Measurements from ENCODE around the gene AHDC1.
"Not testable (repeated sequence)": the region's sequence is repeated elsewhere in the genome, so short reads cannot be mapped to it uniquely, and the experiment has no call there.

The AHDC1 gene

DNA sequence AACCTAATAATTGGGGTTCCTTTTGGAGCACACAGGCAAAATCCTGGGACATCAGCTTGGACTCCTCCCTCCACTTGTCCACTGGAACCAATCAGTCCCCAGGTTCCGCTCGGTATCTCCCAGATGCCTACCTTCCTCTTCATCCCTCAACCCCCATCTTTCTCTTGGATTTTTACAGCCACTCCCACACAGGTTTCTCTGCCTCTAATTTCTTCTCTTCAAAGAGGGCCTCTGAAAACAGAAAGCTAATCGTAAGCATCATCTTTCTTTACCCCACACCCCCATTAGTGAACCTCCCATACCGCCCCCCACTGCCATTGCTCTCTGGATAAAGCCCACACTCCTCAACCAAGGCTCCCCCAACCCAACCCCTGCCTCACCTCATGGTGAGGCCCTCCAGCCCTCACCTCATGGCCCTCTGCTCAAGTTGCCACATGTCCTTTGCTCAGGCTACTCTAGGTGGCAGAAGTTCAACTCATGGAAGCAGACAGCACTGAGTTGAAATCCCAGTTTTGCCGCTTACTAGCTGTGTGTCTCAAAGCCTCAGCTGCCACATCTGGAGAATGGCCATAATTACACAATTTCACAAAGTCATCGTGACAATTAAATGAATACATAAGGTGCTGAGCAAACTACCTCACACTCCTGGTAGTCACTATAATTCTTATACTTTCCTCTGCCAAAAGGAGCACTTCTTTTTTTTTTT is 95.8 kb downstream of the AHDC1 start:
- no peak for DNase-seq

DNA sequence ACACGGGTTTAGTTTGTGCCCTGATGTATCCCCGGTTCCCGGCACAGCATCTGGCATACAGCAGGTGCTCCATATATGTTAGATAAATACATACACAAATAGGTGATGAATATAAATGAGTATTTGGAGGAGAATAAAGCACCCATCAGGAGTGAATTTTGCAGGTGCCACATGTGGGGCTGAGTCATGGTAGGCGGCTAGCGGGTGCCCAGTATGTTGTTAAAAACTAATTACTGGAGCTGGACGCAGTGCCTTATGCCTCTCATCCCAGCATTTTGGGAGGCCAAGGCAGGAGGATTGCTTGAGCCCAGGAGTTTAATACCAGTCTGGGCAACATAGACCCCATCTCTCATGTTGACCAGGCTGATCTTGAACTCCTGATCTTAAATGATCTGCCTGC is 97.2 kb downstream of the AHDC1 start:
- no peak for DNase-seq

DNA sequence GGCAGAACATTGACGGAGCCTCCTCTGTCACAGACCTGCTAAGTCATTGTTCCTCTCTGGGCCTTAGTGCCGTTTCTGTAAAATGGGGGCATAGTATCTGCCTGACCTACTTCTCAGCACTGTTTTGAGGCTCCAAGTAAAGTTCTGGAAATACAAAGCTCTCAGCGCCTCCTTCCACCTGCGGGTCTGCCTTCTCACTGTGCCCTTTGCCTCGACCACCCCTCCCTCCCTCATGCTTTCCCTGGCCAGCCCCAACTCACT is 98.6 kb downstream of the AHDC1 start:
- DNase-seq, result no peak

DNA sequence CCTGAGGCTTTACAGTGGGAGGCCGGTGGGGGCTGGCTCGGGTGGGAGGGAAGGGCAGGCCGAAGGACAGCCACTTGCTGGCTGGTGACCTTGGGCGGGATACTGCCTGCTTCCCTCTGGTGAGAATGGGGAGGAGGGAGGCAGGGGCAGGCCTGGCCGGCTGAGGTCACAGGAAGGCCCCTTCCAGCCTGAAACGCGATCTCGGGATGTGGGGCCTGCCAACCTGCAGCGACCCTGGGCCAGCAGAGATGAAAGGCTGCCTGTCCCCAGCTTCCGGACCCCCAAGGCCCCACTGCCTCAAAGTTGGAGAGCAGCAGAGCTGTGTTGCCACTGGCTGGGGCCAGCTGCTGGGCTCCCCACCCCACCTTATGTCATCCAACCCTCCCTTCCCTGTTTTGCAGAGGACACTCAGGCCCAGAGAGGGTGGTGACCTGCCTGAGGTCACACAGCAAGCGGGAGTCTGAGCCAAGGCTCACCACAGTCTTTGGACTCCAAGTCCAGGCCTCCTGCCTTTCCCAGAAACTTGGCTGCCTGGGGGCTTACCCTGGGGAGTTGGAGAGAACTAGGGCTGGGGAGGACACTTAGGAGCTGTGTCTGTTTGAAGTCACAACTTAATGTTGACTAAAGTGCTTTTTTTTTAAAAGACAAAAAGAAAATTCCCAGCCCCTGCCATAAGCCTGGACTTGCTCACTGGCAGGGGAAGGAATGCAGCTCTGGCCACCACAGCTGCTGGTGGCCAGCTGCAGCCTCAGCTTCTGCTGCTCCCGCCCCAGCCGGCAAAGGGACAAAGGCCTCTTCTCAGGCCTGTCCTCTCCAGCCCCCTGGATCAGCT is 99.1 kb downstream of the AHDC1 start:
- DNase-seq, result no peak

DNA sequence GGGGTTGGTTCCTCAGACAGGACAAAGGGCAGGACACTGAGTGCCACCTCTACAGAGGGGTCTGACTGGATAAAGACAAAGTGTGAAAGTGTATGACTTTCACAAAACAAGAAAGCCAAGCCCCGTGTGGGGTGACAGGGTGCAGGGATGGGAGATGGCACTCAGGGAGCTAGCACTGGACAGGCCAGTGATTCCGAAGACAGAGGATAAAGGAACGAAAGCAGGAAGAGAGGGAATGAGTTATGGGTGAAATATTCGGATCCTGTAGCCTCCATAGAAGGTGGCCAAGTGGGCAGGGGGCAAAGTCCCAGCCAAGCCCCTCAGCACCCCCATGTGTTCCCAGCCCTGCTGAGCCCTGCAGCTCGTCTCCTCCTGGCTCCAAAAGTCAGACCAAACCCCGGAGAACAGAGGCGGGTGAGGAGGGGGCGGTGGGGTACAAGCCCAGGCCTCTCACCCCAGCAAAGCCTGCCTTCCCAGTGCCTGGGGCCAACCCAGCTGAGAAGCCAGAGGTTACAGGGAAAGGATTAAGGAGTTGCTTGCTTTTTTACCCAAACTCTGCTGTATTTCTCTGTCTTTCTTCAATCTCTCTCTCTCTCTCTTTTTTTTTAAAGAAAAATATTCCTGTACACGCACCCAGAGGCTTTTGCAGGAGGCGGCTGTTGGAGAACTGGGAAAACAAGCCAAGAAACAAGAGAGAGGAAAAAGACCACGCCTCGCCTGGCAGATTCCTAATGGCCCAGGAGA is 99.9 kb downstream of the AHDC1 start:
- no peak for DNase-seq

DNA sequence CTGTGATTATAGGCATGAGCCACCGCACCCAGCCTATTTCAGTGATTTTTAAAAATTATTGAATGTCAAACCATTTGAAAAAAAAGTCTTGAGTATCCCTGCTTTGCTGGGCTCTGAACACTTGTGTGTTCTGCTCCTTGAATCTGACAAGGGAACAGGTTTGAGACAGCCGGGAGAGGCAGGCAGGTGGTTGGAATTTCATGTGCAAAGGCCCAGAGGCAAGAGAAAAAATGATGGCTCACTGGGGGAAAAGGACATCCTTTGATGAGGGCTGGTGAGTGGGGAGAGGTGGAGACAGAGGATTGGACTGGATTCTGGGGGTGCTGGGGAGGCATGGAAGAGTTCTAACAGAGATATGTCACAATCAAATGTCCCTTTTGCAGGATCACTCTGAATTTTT is 100.9 kb downstream of the AHDC1 start:
- DNase-seq, result no peak

DNA sequence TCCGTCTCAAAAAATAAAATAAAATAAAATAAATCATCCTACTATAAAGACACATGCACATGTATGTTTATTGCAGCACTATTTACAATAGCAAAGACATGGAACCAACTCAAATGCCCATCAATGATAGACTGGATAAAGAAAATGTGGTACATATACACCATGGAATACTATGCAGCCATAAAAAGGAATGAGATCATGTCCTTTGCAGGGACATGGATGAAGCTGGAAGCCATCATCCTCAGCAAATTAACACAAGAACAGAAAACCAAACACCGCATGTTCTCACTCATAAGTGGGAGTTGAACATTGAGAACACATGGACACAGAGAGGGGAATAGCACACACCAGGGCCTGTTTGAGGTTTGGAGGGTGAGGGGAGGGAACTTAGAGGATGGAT is 102.8 kb downstream of the AHDC1 start:
- DNase-seq, result not testable (repeated sequence)

DNA sequence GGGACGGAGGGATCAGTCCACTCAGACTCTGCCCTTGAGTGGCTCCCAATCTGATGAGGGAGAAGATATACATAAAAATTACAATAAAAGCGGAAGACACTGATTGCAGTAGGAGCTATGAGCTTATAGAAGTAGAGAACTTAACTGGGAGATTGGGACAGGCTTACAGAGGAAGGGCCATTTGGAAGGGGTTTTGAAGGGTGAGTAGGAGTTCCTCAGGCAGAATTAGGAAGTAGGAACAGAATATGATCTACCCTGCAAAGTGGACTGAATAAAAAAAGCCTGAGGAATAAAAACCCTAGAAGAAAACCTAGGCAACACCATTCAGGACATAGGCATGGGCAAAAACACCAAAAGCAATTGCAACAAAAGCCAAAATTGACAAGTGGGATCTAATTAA is 104.8 kb downstream of the AHDC1 start:
- DNase-seq, result no peak

DNA sequence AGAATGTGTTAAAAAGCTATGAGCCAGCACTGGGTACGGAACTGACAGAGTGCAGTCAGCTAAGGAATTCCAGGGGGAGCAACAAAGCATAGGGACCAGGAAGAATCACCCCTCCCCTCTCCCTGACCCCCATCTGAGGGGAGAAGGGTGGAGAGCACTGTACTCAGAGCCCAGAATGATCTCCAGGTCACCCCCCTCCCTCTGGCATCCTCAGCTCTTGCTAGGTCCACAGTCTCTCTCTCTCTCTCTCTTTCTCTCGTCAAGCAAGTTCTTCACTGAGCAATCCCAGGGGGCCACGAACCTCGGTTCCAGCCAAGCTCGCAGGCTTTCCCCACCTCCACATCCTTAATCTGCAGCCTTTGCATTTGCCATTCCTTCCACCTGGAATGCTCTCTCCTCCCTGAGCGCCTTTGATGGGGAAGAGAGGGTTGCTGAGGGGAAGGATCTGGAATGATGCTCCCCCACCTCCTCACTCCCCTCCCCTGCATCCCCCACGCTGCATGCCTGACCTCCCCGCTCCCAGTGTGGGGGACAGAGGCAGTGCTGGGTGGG is 107.3 kb downstream of the AHDC1 start:
- DNase-seq, result no peak

DNA sequence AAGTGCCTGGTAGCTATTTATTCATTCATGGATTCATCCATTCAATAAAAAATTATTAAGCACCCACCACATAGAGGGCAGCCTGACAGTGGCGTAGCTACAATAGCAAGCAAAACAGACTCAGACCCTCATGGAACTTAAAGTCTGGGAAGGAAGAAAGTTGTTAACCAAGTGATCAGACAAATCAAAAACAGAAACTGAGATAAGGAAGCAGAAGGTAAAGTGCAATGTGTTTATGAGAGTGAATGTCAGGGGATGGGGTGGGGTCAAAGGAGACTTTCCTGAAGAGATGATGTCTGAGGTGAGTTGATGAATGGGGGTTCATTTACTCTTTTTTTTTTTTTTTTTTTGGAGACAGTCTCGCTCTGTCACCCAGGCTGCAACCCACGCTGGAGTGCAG is 111.1 kb downstream of the AHDC1 start:
- no peak for DNase-seq

DNA sequence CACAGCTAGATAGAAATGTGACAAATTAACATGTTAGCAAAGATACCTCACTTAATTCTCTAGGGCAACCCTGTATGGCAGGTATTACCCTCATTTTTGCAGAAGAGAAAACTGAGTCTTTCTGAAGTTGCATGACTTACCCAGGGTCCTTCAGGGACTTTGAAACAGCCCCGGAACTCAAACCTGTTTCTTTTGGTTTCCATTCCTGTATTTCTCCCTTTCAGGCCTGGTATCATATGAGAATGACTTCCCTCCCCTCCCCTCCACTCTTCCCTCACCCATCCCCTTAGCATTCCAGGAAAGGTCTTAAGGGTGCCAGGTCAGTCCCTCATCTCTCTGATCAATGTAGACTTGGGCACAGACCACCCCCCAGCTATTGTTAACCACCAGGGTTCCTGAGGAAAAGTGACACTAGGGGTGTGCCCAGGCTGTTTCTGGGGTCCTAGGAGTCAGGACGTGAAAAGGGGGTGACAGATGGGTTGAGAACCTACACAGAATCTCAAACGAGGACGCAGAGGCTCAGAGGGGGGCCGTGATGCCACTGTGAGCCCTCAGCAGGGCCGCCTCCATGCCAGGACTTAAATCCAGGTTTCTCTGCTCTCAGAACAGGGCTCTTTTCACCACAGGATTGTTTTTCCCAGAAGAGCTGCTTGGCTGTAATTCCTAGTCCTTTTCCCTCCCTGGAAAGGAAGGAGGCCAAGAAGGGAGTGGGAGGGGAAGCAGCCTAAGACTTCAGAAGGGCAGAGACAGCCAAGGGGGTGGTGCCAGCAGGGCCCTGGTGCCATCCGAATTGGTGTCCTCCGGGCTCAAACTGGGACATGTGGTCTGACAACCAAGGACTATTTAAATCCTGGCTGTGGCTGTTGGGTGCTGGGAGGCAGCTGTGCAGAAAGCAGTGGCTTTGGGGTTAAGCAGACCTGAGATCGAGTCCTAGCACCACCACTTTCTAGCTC is 111.9 kb downstream of the AHDC1 start:
- no peak for DNase-seq

DNA sequence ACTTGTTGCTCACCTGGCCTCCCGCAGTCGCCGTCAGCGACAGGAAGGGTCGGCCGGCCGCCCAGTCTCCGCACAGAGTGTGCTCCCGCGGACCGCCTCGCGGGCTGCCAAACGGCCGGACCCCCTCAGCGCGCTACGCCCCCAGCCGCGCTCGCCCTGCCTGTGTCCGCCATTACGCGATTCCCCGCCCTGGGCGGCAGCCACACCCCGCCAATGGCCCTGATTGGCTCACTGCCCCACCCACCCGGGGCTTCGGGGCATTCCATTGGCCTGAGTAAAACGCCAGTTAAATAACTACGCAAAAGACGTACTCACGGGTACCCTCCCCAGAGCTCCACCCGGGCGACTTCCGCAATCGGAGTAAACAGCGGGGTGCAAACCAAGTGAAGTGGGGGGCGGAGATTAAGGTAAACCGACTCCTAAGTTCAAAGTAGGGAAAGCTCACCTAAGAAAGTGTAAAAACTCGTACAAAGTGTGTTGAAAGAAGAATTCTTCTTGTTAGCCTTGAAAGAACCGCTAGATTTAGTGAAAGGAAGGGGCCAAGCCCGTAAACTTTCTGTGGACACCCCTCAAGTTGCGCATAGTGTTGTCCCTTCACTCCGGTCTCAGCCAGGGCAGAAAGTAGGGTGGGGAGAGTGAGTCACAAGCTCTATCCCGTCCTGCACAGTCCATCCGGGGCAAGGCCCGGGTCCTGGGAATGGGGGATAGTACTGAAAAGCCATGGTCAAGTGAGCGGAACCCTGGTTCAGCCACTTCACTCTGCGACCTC is 113.8 kb downstream of the AHDC1 start, which contains the start of gene WASF2:
WASF2 (minus strand) TSS at position 195 of the 769 bp plus-strand sequence. CDS start 61,277 bp downstream, outside the sequence.
- DNase-seq, result peak; percentile 87

DNA sequence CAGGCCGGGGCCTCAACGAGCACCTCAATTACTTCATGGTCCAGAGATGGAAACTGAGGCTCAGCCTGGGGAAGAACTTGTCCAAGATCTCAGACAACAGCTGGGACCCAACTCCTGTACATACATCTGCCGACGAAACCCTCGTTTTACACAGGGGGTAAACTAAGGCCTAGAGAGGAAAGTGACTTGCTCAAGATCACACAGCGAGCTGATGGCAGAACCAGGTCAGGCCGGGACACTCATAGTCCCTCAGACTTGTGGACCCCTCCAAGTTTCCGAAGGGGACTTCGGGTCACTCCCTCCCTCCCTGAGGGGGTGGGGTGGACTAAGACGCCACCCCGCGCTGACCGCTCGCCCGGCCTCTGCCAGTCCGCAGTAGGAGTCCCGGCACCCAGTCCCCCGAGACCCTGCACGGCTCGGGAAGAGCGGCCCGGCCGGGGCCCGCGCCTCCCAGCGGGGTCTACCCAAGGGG is 114.4 kb downstream of the AHDC1 start:
- no peak for DNase-seq

DNA sequence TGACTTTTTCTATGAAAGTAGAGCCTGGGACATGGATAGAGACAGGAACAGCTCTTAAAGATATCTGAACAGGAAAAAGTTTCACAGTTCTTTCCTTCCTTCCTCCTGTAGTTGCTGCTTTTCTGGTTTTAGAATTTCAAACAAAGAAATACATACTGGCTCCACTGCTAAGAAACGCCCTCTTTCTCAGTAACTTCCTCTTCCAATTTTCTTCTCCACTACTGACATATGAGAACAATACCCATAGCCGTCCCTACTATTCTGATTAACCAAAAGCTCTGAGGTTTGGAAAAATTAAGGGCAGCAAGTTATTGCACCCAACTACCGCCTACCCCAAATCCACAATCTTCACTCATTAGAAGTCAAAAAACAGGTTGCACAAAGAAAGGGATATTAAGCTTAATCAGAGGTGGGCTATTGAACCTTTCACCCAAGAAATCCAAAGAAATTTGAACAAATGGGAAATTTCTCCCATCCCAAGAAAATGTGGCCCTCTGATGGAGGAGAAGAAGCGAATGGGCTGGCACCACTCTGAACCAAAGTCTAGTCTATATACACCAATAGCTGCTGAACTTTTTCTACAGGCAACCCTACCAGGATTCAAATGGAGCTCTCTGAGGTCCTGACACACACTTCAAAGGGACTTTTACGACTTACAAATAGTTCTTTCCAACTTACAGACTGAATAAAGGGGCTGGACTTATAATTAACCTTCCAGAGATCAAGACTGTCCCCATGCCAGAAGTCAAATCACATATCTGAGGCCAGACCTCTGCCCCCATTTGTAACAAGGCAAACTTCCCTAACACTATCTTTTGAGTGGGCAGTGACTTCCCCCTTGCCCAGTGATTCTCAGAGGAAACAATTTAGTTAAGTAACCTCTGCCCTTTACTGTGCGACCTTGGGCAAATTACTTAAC is 115.7 kb downstream of the AHDC1 start:
- DNase-seq, result no peak

DNA sequence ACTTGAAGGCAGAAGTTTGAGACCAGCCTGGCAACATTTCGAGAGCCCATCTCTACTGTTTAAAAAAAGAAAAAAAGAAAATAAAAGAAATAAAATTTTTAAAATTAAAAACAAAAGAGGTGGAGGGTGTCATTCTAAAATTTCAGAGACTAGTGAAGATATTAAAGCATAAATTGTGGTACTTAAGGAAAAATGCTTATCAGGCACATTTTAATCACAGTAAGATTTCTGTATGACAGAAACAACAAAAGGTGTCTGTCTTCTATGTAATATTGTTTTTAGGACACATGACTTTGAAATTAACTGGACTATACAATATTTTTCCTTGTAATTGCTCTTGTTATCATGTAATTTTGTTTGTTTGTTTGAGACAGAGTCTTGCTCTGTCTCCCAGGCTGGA is 118.6 kb downstream of the AHDC1 start:
- DNase-seq, result no peak
